GM19455 (cell line): ENCODE results near the gene NAV3.

Experiments
- ATAC-seq: cut with Tn5 transposase; IDR thresholded peaks from one replicate; pipeline ENCODE4 v1.9.1; 2021; ENCODE audit not compliant: unreplicated experiment

NAV3 gene

GRCh38 chr12:77845831-77846230, 15.1 kb downstream of the NAV3 start:
- no peak for ATAC-seq

GRCh38 chr12:77847060-77847541, 16.4 kb downstream of the NAV3 start:
- ATAC-seq, result peak; percentile 100

GRCh38 chr12:77847680-77848431, 17.2 kb downstream of the NAV3 start:
- no peak for ATAC-seq

GRCh38 chr12:77850129-77850528, 19.4 kb downstream of the NAV3 start:
- ATAC-seq, result no peak

GRCh38 chr12:77850698-77851097, 20.0 kb downstream of the NAV3 start:
- no peak for ATAC-seq

GRCh38 chr12:77855548-77855947, 24.9 kb downstream of the NAV3 start:
- no peak for ATAC-seq

- ATAC-seq, result no peak
Observed at GRCh38 chr12:77861317-77861716, 30.6 kb downstream of the NAV3 start.

- ATAC-seq, result no peak
Observed at GRCh38 chr12:77865178-77865577, 34.5 kb downstream of the NAV3 start.

- no peak for ATAC-seq
Observed at GRCh38 chr12:77878901-77879300, 48.2 kb downstream of the NAV3 start.

GRCh38 chr12:77882709-77883108, 52.0 kb downstream of the NAV3 start:
- ATAC-seq, result no peak

- no peak for ATAC-seq
Observed at GRCh38 chr12:77888611-77889010, 57.9 kb downstream of the NAV3 start.

- ATAC-seq, result no peak
Observed at GRCh38 chr12:77891518-77892147, 60.9 kb downstream of the NAV3 start.

GRCh38 chr12:77893918-77894317, 63.2 kb downstream of the NAV3 start:
- ATAC-seq, result no peak

- ATAC-seq, result no peak
Observed at GRCh38 chr12:77894556-77894955, 63.9 kb downstream of the NAV3 start.

GRCh38 chr12:77895699-77896098, 65.0 kb downstream of the NAV3 start:
- ATAC-seq, result no peak

- ATAC-seq, result no peak
Observed at GRCh38 chr12:77907936-77908335, 77.2 kb downstream of the NAV3 start.

GRCh38 chr12:77914081-77914488, 83.4 kb downstream of the NAV3 start:
- no peak for ATAC-seq

GRCh38 chr12:77915071-77915600, 84.4 kb downstream of the NAV3 start:
- no peak for ATAC-seq

- ATAC-seq, result no peak
Observed at GRCh38 chr12:77916276-77916675, 85.6 kb downstream of the NAV3 start.

GRCh38 chr12:77918046-77918445, 87.4 kb downstream of the NAV3 start:
- no peak for ATAC-seq

- no peak for ATAC-seq
Observed at GRCh38 chr12:77919450-77919849, 88.8 kb downstream of the NAV3 start.

- no peak for ATAC-seq
Observed at GRCh38 chr12:77923882-77924281, 93.2 kb downstream of the NAV3 start.
